Progenitor cell of endocrine pancreas (in vitro differentiated cells): Measurements from ENCODE around the gene SLC25A13. TPM values are rescaled to one million over a fixed set of nuclear protein-coding genes. Genes with fewer than 3 reads are reported as not detected.
"Not testable (repeated sequence)": the region's sequence is repeated elsewhere in the genome, so short reads cannot be mapped to it uniquely, and the experiment has no call there.

Source experiments
- DNase-seq: peaks from one replicate; pipeline ENCODE4 v3.0.0; 2021; ENCODE audit warnings: low spot score; ENCODE audit not compliant: unreplicated experiment
- H3K27ac Mint-ChIP-seq: 2 replicates; pipeline ENCODE4 v1.8.0; 2021; ENCODE audit warnings: mild to moderate bottlenecking, moderate library complexity, mixed read lengths
- H3K27me3 Mint-ChIP-seq: 2 replicates; pipeline ENCODE4 v1.8.0; 2021; ENCODE audit warnings: mixed read lengths
- H3K36me3 Mint-ChIP-seq: 2 replicates; pipeline ENCODE4 v1.8.0; 2022; ENCODE audit warnings: mixed read lengths; ENCODE audit not compliant: insufficient read depth
- H3K4me1 Mint-ChIP-seq: 2 replicates; pipeline ENCODE4 v1.8.0; 2021; ENCODE audit warnings: low read depth, mixed read lengths
- H3K4me3 Mint-ChIP-seq: 2 replicates; pipeline ENCODE4 v1.8.0; 2021; ENCODE audit warnings: low read depth, mild to moderate bottlenecking, moderate library complexity, mixed read lengths
- H3K9me3 Mint-ChIP-seq: 2 replicates; pipeline ENCODE4 v1.8.0; 2021; ENCODE audit warnings: low read depth, mixed read lengths
- total RNA-seq: library from RNA; stranded (reverse); gene quantifications from 2 replicates; pipeline ENCODE4 v1.2.1, GENCODE V29; 2021
- TF ChIP-seq, protein P1 (sequence below): fragments of 200-600 bp; sonication (generic); IDR thresholded peaks from one replicate; pipeline ENCODE4 v1.5.0; 2021; ENCODE audit warnings: antibody characterized with exemption, mild to moderate bottlenecking; ENCODE audit not compliant: unreplicated experiment

SLC25A13 gene
- total RNA-seq, 1 donor from 2014 or later, result 54.0 TPM

DNA sequence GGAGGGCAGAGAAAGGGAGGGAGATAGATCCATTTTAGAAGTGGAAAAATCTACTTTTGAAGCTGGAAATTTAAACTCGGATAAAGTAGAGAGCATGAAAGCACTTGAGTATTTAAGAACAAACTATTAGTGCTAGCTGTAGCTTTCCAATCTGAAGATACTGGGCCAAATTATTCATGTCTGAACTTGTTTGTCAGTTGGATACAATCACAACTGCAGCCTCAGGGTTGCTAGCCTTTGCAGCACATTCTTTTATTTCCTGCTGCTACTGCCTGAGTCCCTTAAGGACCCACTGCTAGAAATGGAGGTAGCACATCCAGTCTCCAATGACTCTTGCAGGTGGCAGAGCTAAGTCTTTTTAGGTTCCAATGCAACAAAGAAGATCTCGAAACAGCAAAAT, 8.3 kb upstream of the SLC25A13 start:
- Mint-ChIP-seq H3K27ac (no peak overlapping the region), H3K9me3 (no peaks in the 10 kb centered on the region), H3K4me1 (no peaks in the 10 kb centered on the region), H3K4me3 (no peak overlapping the region), H3K36me3 (no peaks in the 10 kb centered on the region), H3K27me3 (peaks cover 3% of the 10 kb centered on the region)
- TF ChIP-seq, protein P1, sequence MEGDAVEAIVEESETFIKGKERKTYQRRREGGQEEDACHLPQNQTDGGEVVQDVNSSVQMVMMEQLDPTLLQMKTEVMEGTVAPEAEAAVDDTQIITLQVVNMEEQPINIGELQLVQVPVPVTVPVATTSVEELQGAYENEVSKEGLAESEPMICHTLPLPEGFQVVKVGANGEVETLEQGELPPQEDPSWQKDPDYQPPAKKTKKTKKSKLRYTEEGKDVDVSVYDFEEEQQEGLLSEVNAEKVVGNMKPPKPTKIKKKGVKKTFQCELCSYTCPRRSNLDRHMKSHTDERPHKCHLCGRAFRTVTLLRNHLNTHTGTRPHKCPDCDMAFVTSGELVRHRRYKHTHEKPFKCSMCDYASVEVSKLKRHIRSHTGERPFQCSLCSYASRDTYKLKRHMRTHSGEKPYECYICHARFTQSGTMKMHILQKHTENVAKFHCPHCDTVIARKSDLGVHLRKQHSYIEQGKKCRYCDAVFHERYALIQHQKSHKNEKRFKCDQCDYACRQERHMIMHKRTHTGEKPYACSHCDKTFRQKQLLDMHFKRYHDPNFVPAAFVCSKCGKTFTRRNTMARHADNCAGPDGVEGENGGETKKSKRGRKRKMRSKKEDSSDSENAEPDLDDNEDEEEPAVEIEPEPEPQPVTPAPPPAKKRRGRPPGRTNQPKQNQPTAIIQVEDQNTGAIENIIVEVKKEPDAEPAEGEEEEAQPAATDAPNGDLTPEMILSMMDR, result no peak
- DNase-seq, result no peak

DNA sequence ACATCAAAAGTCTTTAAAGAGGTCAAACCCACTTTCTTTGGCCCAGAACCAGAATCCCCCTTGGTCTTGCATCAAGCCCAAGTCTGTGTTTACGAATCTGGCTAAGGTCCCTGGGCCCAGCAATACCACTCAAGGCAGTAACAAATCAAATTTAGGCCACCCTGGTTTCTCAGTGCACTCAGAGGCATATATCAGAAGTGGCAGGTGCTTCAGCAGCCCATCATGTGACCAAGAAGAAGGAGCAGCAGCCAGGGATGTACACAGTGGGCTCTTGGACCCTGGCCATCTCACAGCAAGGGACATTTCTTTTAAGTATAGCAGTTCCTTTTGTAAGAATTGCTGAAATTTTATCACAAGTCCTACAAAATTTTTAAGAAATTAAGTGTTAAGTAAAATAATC, 7.3 kb upstream of the SLC25A13 start:
- no peak overlapping the region for H3K4me3 Mint-ChIP-seq
- no peaks in the 10 kb centered on the region for H3K9me3 Mint-ChIP-seq
- peaks cover 3% of the 10 kb centered on the region for H3K27me3 Mint-ChIP-seq
- H3K4me1 Mint-ChIP-seq, result no peaks in the 10 kb centered on the region
- TF ChIP-seq, protein P1, result no peak
- no peaks in the 10 kb centered on the region for H3K36me3 Mint-ChIP-seq
- no peak overlapping the region for H3K27ac Mint-ChIP-seq
- no peak for DNase-seq

DNA sequence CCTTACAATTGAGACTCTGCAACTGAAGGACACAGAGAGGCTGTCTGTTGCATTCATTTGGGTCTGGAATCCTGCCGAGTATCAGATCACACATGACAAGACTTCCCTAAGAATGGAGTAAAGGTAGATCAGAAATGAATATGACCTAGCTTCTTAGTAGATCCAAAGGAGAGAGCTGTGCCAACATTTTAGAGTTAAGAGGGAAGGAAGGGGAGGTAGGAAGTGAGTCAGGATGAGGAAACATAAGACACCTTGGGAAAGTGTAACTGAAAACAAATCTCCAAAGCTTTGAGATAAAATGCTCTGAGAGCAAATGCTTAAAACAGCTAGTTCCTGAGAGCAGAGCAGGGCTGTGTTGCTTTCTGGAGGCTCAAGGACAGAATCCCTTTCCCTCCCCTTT, 6.1 kb upstream of the SLC25A13 start:
- no peak for DNase-seq
- Mint-ChIP-seq H3K4me3 (no peak overlapping the region), H3K27ac (no peak overlapping the region), H3K9me3 (no peaks in the 10 kb centered on the region), H3K27me3 (peaks cover 3% of the 10 kb centered on the region), H3K4me1 (no peaks in the 10 kb centered on the region), H3K36me3 (no peaks in the 10 kb centered on the region)
- TF ChIP-seq, protein P1, result no peak

DNA sequence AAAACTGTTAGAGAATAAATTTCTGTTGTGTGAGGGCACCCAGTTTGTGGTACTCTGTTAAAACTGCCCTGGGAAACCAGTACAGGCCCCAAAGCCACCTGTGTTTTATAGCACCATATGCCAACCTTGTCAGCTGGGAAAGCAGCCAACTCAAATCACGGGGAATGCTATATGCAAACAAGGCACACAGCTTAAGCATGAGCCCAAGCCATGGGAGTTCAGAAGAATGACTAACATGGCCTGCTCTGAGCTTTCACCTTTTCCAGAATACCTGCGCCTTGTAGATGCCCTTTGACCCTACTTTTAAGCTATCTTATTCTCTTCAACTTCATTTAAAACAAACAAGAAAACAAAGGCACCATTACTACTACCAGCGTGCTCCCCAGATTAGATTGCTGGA, 5.5 kb upstream of the SLC25A13 start:
- no peaks in the 10 kb centered on the region for H3K36me3 Mint-ChIP-seq

DNA sequence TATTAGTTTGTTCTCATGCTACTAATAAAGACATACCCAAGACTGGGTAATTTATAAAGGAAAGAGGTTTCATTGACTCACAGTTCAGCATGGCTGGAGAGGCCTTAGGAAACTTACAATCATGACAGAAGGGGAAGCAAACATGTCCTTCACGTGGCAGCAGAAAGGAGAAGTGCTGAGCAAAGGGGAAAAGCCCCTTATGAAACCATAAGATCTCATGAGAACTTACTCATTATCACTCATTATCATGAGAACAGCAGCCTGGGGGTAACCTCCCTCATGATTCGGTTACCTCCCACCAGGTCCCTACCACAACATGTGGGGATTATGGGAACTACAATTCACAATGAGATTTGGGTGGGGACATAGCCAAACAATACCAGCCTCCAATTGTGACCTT, 4.9 kb upstream of the SLC25A13 start:
- not testable (repeated sequence) for H3K27ac Mint-ChIP-seq, H3K27me3 Mint-ChIP-seq, DNase-seq, H3K4me1 Mint-ChIP-seq, H3K4me3 Mint-ChIP-seq, H3K36me3 Mint-ChIP-seq, H3K9me3 Mint-ChIP-seq

More for the DNA sequence above, 5.5 kb upstream of the SLC25A13 start:
- H3K9me3 Mint-ChIP-seq, result no peaks in the 10 kb centered on the region
- no peak overlapping the region for H3K27ac Mint-ChIP-seq
- TF ChIP-seq, protein P1, result no peak
- DNase-seq, result no peak
- H3K4me1 Mint-ChIP-seq, result no peaks in the 10 kb centered on the region
- H3K27me3 Mint-ChIP-seq, result peaks cover 3% of the 10 kb centered on the region
- H3K4me3 Mint-ChIP-seq, result no peak overlapping the region

DNA sequence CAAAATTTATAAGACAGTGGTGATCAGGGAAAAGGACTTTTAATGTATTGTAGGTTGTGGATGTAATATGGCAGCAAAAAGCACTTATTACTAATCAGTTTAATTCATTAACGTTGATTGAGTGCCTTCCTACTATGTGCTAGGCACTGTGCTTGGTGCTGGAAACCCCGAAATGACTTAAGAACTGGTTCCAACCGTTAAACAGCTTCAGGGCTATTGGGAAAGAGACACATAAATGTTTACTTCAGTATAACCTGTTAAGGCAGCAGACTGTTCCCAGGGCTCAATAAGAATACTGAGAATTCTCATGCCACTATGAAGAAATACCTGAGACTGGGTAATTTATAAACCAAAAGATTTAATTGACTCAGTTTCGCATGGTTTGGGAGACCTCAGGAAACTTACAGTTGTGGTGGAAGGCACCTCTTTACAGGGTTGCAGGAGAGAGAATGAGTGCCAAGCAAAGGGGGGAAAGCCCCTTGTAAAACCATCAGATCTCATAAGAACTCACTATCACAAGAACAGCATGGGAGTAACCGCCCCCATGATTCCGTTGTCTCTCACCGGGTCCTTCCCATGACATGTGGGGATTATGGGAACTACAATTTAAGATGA, 1.1 kb upstream of the SLC25A13 start:
- Mint-ChIP-seq H3K4me3 (peak overlapping the region; percentile 86), H3K27ac (no peak overlapping the region), H3K36me3 (no peaks in the 10 kb centered on the region), H3K27me3 (no peaks in the 10 kb centered on the region), H3K9me3 (no peaks in the 10 kb centered on the region), H3K4me1 (peaks cover 10% of the 10 kb centered on the region)
- TF ChIP-seq, protein P1, result no peak
- DNase-seq, result no peak
